OCI-LY7 (cell line): Measurements from ENCODE around the gene CBLN1. TPM values are rescaled to one million over a fixed set of nuclear protein-coding genes. Genes with fewer than 3 reads are reported as not detected.

Experiments used
- total RNA-seq, 2 experiments: library from RNA; depleted of rRNA in 1 of 2; stranded (reverse); fragments of >200 nt in 1 of 2; shearing (Covaris generic) in 1 of 2; gene quantifications; 2 replicates each; pipeline ENCODE4 v1.2.3, GENCODE V29; 2014 to 2022

CBLN1 gene
- total RNA-seq, 2 experiments from 2014 or later: 1.4 to 2.9 TPM

Other genes starting within 250 kb of the CBLN1 start
- not detected in 2 replicates for gene C16orf78, start 92.0 kb upstream of the CBLN1 start, total RNA-seq (2014; rRNA removed; shearing (Covaris generic))
- gene C16orf78, start 92.0 kb upstream of the CBLN1 start, total RNA-seq (2022): not detected in 2 replicates